Tibial nerve (tissue), 4 donors: ENCODE data around the gene TMEM250.

Source experiments
- EP300 ChIP-seq, 2 donors: sonication (generic); formaldehyde crosslinking; IDR thresholded peaks; one replicate each; pipeline ENCODE4 v1.6.1; 2017; ENCODE audit warnings: antibody characterized with exemption in 2 of 2, mild to moderate bottlenecking in 1 of 2
- POLR2A ChIP-seq, 2 donors: fragments of 450-650 bp; IDR thresholded peaks; one replicate each; pipeline ENCODE4 v1.6.1; 2017; ENCODE audit warnings: antibody characterized with exemption in 2 of 2, mild to moderate bottlenecking in 2 of 2, moderate library complexity in 2 of 2
- TF ChIP-seq, protein P1 (sequence below), 5 experiments: fragments of 200-600 bp in 3 of 5; fragments of 450-650 bp in 2 of 5; sonication (generic) in 3 of 5; IDR thresholded peaks; one replicate each; pipeline ENCODE4 v1.5.1; 2016 to 2019; ENCODE audit warnings: antibody characterized with exemption in 5 of 5, mild to moderate bottlenecking in 3 of 5, moderate library complexity in 2 of 5

- TF ChIP-seq, protein P1, sequence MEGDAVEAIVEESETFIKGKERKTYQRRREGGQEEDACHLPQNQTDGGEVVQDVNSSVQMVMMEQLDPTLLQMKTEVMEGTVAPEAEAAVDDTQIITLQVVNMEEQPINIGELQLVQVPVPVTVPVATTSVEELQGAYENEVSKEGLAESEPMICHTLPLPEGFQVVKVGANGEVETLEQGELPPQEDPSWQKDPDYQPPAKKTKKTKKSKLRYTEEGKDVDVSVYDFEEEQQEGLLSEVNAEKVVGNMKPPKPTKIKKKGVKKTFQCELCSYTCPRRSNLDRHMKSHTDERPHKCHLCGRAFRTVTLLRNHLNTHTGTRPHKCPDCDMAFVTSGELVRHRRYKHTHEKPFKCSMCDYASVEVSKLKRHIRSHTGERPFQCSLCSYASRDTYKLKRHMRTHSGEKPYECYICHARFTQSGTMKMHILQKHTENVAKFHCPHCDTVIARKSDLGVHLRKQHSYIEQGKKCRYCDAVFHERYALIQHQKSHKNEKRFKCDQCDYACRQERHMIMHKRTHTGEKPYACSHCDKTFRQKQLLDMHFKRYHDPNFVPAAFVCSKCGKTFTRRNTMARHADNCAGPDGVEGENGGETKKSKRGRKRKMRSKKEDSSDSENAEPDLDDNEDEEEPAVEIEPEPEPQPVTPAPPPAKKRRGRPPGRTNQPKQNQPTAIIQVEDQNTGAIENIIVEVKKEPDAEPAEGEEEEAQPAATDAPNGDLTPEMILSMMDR (IDR thresholded peaks at IDR 0.05): no peak
- TF ChIP-seq POLR2A (IDR thresholded peaks at IDR 0.05) (no peak), EP300 (IDR thresholded peaks at IDR 0.05) (no peak)
These were observed 30.2 kb downstream of the TMEM250 start for GRCh38 chr9:136088481-136088938.
